Measurements from ENCODE around the gene NANOS1. TPM values are rescaled to one million over a fixed set of nuclear protein-coding genes. Genes with fewer than 3 reads are reported as not detected.
"Not testable (repeated sequence)": the region's sequence is repeated elsewhere in the genome, so short reads cannot be mapped to it uniquely, and the experiment has no call there.

Gene NANOS1
- total RNA-seq, 1 experiment from 2014 or later: 3.1 TPM

GRCh38 chr10:119007211-119007574 is 22.3 kb upstream of the NANOS1 start:
- DNase-seq (ENCODE audit: low spot score): no peak

GRCh38 chr10:119020627-119020946 is 8.9 kb upstream of the NANOS1 start:
- no peak for DNase-seq (ENCODE audit: low spot score)

- no peak for DNase-seq (ENCODE audit: low spot score)
These were observed 6.5 kb upstream of the NANOS1 start for GRCh38 chr10:119022846-119023552.

- DNase-seq (ENCODE audit: low spot score): no peak
These were observed 6.0 kb upstream of the NANOS1 start for GRCh38 chr10:119023553-119023868.

DNA sequence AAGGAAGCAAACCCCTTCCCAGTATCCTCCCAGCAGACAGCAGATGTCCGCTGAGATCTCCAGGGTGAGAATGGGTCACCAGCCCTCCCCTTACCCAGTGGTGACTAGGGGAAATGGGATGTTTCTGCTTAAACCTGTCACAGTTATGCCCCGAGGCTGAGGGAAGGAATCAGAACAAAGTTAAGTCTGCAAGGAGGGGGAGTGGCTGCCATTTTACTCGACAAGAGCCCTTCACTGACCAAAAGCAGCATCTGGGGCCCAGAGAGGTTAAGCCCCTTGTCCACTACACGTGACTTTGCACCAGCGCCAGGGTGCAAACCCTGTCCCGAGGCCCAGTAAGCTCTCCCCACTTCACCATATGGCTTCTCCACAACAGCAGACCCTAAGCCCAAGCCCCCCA is 4.6 kb upstream of the NANOS1 start:
- DNase-seq (ENCODE audit: low spot score): no peak

- DNase-seq (ENCODE audit: low spot score): no peak
These were observed 4.2 kb upstream of the NANOS1 start for GRCh38 chr10:119025336-119025735.

DNA sequence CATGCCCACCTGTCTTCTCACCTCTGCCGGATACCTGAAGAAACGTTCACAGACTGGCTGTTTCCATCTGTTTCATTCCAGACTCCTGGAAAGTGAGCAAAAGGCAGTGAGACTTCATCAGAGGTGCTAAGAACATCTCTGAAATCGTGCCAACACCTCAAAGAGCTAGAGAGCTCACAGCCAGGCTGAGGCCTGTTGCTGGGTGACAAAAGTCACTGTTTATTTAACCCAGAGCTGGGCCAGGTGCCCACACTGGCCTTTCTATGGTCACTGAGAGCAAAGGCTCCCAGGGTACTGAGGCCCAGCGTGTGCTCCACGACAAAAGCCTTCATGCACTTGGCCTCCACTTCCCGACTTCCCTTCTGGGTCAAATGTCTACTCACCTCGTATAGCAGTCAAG is 3.7 kb upstream of the NANOS1 start:
- DNase-seq (ENCODE audit: low spot score): no peak

DNA sequence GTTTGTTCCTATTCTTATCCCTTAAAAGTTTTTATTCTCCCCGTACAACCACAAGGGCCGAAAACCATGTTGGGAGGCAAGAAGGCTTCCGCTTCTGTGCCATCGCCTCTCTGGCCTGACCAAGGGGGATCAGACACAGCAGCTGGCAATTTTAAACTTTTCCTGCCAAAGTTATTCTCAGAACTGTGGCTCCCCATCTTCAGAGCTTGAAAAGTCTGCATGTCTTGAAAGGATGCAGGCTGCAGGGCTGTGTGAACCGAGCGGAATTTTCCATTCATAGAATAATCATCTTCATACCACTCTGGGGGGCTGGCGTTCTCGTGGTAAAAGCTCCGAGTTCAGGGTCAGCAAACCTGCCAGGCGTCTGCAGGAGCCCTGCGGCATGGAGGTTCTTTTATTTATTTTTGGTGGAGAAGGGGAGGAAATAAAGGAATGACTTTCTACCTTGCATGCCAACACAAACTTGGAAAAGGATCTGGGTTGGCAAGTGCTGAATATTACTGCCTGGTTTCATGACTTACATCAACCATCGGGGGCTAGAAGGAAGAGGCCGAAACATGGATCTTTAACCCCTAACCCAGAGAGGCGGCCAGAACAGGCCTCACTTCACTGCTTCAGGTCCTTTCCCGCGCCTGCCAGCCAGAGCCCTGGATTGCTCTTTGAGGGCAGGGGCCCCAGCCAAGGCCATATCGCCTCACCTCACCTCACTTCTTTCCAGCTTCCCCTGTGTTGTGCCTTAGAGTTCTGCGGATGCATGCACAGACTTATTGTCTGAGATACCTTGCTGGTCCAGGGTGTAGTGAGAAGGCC is 3.0 kb upstream of the NANOS1 start:
- DNase-seq (ENCODE audit: low spot score): no peak

DNA sequence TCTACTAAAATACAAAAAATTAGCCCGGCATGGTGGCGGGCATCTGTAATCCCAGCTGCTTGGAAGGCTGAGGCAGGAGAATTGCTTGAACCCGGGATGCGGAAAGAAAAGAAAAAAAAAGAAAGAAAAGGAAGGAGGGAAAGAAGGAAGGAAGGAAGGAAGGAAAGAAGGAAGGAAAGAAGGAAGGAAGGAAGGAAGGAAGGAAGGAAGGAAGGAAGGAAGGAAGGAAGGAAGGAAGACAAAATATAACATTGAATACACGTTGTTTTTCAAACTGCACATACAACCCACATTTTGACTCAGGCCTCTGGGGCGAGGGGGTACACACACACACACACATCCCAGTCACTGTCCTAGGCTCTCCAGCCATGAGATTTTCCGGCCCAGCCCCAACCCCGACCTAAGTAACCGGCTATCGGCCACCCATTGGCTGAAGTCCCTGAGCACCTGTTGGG is 1.0 kb upstream of the NANOS1 start:
- not testable (repeated sequence) for DNase-seq (ENCODE audit: low spot score)

DNA sequence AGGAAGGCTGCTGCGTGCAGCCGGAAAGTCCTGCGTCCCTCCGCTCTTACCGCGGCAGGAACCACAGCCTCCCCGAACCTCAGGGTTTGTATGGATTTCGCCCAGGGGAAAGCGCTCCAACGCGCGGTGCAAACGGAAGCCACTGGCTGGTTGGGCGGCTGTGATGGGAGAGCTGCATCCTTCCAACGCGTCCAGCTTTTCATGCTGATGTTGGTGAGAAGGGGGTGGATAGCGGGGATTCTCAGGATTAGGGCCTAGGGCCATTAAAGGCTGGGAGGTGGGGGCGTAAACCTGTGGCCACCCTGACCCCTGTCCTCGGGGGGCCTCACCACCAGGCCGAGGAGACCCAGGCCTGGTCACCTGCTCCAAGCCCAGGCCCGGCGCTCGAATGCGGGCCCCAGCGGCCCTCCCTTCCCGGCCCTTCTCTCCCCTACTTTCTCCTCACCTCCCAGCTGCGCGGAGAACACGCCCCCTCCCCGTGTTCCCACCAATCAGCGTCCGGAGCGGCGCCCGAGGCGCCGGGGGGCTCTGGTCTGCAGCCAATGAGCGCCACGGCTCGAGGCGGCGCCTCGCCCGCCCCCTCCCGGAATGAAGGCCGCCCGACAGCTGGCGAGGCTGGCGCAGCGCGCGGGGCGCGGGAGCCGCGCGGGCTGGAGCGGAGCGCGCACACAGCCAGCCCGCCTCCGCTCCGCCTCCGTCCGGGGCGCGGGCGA is 458 bp upstream of the NANOS1 start:
- DNase-seq (ENCODE audit: low spot score): peak; percentile 90

GRCh38 chr10:119030421-119031250 is 1.1 kb downstream of the NANOS1 start:
- peak; percentile 71 for DNase-seq (ENCODE audit: low spot score)

GRCh38 chr10:119031496-119032059 is 2.1 kb downstream of the NANOS1 start:
- DNase-seq (ENCODE audit: low spot score): peak; percentile 39

DNA sequence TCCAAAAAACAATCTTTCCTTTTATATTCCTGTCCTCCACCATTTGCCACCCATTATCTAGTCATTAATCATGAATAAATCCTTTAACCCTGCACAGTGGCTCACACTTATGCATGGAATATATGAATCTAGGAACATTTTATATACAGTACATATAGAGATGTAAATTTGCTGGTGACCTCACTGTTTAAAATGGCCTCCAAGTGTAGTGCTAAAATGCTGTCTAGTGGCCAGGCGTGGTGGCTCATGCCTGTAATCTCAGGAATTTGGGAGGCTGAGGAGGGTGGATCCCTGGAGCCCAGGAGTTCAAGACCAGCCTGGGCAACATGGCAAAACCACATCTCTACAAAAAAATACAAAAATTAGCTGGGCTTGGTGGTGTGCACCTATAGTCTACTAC is 9.6 kb downstream of the NANOS1 start:
- DNase-seq (ENCODE audit: low spot score): no peak

- DNase-seq (ENCODE audit: low spot score): no peak
These were observed 11.8 kb downstream of the NANOS1 start for GRCh38 chr10:119041326-119041725.

DNA sequence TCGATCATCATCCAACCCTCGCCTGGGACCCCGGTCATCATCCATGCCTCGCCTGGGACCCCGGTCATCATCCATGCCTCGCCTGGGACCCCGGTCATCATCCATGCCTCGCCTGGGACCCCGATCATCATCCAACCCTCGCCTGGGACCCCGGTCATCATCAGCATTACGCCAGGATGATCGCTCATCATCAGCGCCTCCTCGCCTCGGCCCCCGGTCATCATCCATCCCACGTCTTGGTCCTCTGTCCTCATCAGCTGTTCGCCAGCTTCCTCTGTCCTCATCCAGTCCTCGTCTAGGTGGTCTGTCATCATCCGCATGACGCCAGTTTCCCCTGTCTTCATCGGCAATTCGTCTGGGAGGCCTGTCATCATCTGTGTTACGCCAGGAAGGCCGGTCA is 12.7 kb downstream of the NANOS1 start:
- DNase-seq (ENCODE audit: low spot score): no peak

DNA sequence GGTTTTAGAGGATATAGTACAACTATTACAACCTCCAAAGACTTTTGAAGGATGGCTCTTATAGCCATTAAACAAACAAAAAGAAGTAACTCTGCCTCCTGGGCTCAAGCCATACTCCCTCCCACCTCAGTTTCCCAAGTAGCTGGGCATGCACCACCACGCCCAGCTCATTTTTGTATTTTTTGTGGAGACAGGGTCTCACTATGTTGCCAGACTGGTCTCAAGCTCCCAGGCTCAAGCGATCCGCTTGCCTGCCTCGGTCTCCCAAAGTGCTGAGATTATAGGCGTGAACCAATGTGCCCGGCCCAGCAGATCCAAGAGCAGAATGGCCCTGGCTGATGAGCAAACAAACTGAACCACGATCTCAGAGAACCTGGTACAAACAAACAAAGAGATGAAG is 16.0 kb downstream of the NANOS1 start:
- no peak for DNase-seq (ENCODE audit: low spot score)

GRCh38 chr10:119049361-119049760 is 19.8 kb downstream of the NANOS1 start:
- no peak for DNase-seq (ENCODE audit: low spot score)

DNA sequence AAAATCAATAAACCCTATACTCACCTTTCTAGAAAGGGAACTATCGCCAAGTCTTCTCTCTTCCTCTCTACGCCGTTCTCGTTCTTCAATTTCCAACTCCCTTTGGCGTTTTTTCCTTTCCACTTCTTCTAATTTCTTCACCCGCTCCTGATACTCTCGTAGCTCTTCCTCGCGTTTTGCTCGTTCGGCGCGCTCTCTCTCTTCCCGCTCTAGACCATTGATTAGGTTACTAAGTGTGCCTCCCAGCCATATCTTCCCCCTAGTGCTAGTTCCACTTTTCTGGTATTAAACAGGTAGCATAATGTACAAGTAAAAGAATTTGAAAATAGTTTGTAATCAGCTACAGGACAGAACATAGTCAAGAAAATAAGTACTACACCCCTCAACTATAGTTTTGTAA is 20.3 kb downstream of the NANOS1 start:
- no peak for DNase-seq (ENCODE audit: low spot score)

GRCh38 chr10:119051775-119052174 is 22.3 kb downstream of the NANOS1 start:
- no peak for DNase-seq (ENCODE audit: low spot score)

- no peak for DNase-seq (ENCODE audit: low spot score)
These were observed 26.0 kb downstream of the NANOS1 start for GRCh38 chr10:119055472-119055871.

GRCh38 chr10:119058010-119058409 is 28.5 kb downstream of the NANOS1 start:
- DNase-seq (ENCODE audit: low spot score): no peak

DNA sequence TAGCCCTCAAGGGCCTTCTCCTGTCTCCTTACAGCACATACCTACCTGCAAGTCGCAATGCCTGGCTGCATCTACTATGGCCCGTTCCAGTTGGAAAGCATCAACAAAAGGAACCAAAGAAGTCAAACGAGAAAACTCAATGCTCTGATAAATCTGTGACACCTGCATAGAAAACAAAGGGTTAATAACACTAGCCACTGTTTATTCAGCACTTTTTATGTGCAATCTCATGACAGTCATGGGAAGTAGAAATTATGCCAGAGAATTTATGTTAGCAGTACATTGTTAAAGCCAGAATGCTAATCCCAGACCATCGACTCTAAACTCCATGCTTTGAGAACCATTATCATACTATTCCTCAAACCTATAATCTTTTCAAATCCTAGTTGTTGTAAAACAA is 30.0 kb downstream of the NANOS1 start:
- no peak for DNase-seq (ENCODE audit: low spot score)
